Liver (tissue), 9 donors: ENCODE measurements around the gene OOSP4B. TPM values are rescaled to one million over a fixed set of nuclear protein-coding genes. Genes with fewer than 3 reads are reported as not detected.

ENCODE experiments used
- DNase-seq: peaks from one replicate; pipeline ENCODE4 v3.0.0-alpha.2; 2017; ENCODE audit warnings: low spot score
- H3K27ac ChIP-seq, 2 donors: one replicate each; pipeline ENCODE4 v1.7.0; 2013; ENCODE audit warnings: inconsistent platforms in 2 of 2, low read length in 2 of 2, control low read depth in 1 of 2, low read depth in 1 of 2, mild to moderate bottlenecking in 1 of 2
- H3K27me3 ChIP-seq, 4 donors: one replicate each; pipeline versions ENCODE4 v1.6.1 to v1.7.0; 2013; ENCODE audit warnings: low read length in 3 of 4, inconsistent platforms in 1 of 4, mild to moderate bottlenecking in 1 of 4, moderate library complexity in 1 of 4; ENCODE audit not compliant: control insufficient read depth in 4 of 4, insufficient read depth in 4 of 4
- H3K36me3 ChIP-seq, 4 donors: one replicate each; pipeline versions ENCODE4 v1.6.1 to v1.7.0; 2013; ENCODE audit warnings: low read length in 3 of 4, mild to moderate bottlenecking in 3 of 4, low read depth in 1 of 4, moderate library complexity in 1 of 4; ENCODE audit not compliant: control insufficient read depth in 4 of 4, insufficient read depth in 3 of 4
- H3K4me1 ChIP-seq, 4 donors: one replicate each; pipeline versions ENCODE4 v1.6.1 to v1.7.0; 2013; ENCODE audit warnings: low read length in 3 of 4, mild to moderate bottlenecking in 3 of 4, moderate library complexity in 1 of 4; ENCODE audit not compliant: control insufficient read depth in 4 of 4, insufficient read depth in 4 of 4
- H3K4me3 ChIP-seq, 3 donors: one replicate each; pipeline versions ENCODE4 v1.6.1 to v1.7.0; 2013; ENCODE audit warnings: low read length in 3 of 3, control low read depth in 1 of 3, low read depth in 1 of 3, mild to moderate bottlenecking in 1 of 3
- H3K9ac ChIP-seq, 2 donors: one replicate each; pipeline ENCODE4 v1.7.0; 2013; ENCODE audit warnings: low read length in 2 of 2, mild to moderate bottlenecking in 2 of 2, moderate library complexity in 2 of 2, control low read depth in 1 of 2, low read depth in 1 of 2
- H3K9me3 ChIP-seq, 4 donors: one replicate each; pipeline versions ENCODE4 v1.6.1 to v1.7.0; 2013; ENCODE audit warnings: low read length in 3 of 4; ENCODE audit not compliant: control insufficient read depth in 4 of 4
- ATF3 ChIP-seq: IDR thresholded peaks from 2 replicates; pipeline ENCODE4 v1.6.1; 2016; ENCODE audit warnings: antibody characterized with exemption
- EGR1 ChIP-seq, 2 donors: IDR thresholded peaks; 2 replicates each; pipeline ENCODE4 v1.6.1; 2016 to 2018; ENCODE audit warnings: antibody characterized with exemption in 2 of 2, low read depth in 2 of 2
- FOXA2 ChIP-seq: IDR thresholded peaks from 2 replicates; pipeline ENCODE4 v1.6.1; 2016; ENCODE audit warnings: antibody characterized with exemption
- GABPA ChIP-seq, 2 donors: IDR thresholded peaks in 1 of 2; conservative IDR thresholded peaks in 1 of 2; 2 replicates each; pipeline ENCODE4 v1.6.1; 2016; ENCODE audit warnings: antibody characterized with exemption in 2 of 2, mild to moderate bottlenecking in 1 of 2, moderate library complexity in 1 of 2
- HNF4G ChIP-seq: IDR thresholded peaks from 2 replicates; pipeline ENCODE4 v1.6.1; 2016; ENCODE audit warnings: antibody characterized with exemption
- JUND ChIP-seq, 2 donors: IDR thresholded peaks; 2 replicates each; pipeline ENCODE4 v1.6.1; 2016; ENCODE audit warnings: antibody characterized with exemption in 2 of 2
- MAX ChIP-seq: IDR thresholded peaks from 2 replicates; pipeline ENCODE4 v1.6.1; 2016; ENCODE audit warnings: antibody characterized with exemption
- NR2F2 ChIP-seq: IDR thresholded peaks from 2 replicates; pipeline ENCODE4 v1.6.1; 2016; ENCODE audit warnings: antibody characterized with exemption
- REST ChIP-seq: IDR thresholded peaks from 2 replicates; pipeline ENCODE4 v1.6.1; 2016; ENCODE audit warnings: antibody characterized with exemption, mild to moderate bottlenecking
- RXRA ChIP-seq, 2 donors: IDR thresholded peaks; 2 replicates each; pipeline ENCODE4 v1.6.1; 2017 to 2018; ENCODE audit warnings: antibody characterized with exemption in 2 of 2, mild to moderate bottlenecking in 1 of 2
- TAF1 ChIP-seq: conservative IDR thresholded peaks from 2 replicates; pipeline ENCODE4 v1.6.1; 2016; ENCODE audit warnings: antibody characterized with exemption, mild to moderate bottlenecking
- YY1 ChIP-seq: IDR thresholded peaks from 2 replicates; pipeline ENCODE4 v1.6.1; 2016; ENCODE audit warnings: antibody characterized with exemption, mild to moderate bottlenecking
- ZBTB33 ChIP-seq: IDR thresholded peaks from 2 replicates; pipeline ENCODE4 v1.6.1; 2016; ENCODE audit warnings: antibody characterized with exemption
- WGBS: extraction: QIAGEN DNeasy Blood & Tissue Kit; methylation state at CpG from one replicate; pipeline ENCODE4 v1.1.7; 2013; 5-methylcytosine and 5-hydroxymethylcytosine counted together
- polyA plus RNA-seq, 2 donors: library from polyadenylated mRNA; stranded (reverse) in 1 of 2; unstranded in 1 of 2; fragments of 200-250 nt in 1 of 2; fragments of >200 nt in 1 of 2; fragmentation: Nextera tagmentation in 1 of 2; extraction: Ambion mirVana in 1 of 2; gene quantifications; one replicate each; pipeline versions ENCODE4 v1.2.1 to v1.2.3, GENCODE V29; 2013 to 2015
- total RNA-seq, 2 donors: library from RNA; depleted of rRNA; stranded (reverse); fragments of >200 nt; gene quantifications; one replicate each; pipeline ENCODE4 v1.2.3, GENCODE V29; 2014
- TF ChIP-seq, protein P1 (sequence below): fragments of 150-350 bp; IDR thresholded peaks from 2 replicates; pipeline ENCODE4 v1.5.1; 2017; ENCODE audit warnings: improper control_type of control experiment, low read depth, low read length; ENCODE audit not compliant: missing input control
- donor health status: healthy.
- donor health status: healthy.
- donor health status: healthy.
- donor health status: healthy.
- donor health status: healthy.

The OOSP4B gene
- total and polyA plus RNA-seq, 4 donors = not detected

DNA sequence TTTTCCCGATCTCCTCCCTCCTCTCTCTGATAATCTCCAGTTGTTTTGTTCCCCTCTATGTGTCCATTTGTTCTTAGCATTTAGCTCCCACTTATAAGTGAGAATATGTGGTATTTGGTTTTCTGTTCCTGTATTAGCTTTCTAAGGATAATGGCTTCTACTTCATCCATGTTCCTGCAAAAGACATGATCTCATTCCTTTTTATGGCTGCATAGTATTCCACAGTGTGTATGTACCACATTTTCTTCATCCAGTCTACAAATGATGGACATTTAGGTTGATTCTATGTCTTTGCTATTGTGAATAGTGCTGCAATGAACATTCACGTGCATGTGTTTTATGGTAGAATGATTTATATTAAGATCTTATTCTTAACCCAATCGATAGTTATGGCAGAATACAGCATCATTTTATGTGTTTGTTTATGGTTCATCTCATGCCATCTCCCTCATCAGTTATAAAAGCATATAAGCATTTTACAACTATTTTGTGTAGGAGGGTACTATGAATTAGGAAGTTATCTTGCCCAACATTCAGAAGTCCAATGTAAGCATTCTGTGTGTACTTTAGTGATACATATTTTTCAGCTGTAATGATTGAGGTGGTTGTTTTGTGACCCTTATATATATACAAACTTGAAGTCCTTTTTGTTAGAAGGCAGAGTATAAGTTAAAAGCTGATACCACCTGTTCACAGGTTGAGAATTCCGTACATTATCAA lies 42.7 kb downstream of the OOSP4B start (continued):
- TF ChIP-seq ZBTB33 (no peak), EGR1 (IDR thresholded peaks at IDR 0.05; ENCODE audit: low read depth in 2 of 2) (no peak), ATF3 (no peak)

DNA sequence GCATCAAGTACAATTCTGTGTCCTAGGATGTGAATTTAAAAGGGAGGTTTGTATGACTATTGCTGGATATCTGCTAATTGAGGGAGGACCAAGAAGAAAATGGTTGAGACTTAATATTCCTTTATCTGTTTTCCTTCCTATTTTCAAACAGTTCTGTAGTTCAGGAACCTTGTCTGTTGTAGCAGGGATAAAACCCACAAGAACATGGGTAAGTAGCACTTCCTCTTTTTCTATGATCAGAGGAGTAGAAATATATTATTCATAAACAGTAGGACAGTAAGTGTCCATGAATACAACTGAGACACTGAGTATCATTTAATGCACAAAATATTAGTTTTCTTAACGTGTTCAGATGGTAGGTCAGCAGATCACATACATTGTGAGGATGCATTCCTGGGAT lies 47.1 kb downstream of the OOSP4B start:
- H3K27ac ChIP-seq = no peak overlapping the region
- H3K27me3 ChIP-seq = no peaks in the 10 kb centered on the region
- no peaks in the 10 kb centered on the region for H3K36me3 ChIP-seq
- H3K9me3 ChIP-seq = no peaks in the 10 kb centered on the region
- no peak for TF ChIP-seq EGR1 (IDR thresholded peaks at IDR 0.05; ENCODE audit: low read depth in 2 of 2)
- TF ChIP-seq GABPA (IDR thresholded peaks at IDR 0.05 in 1 of 2, conservative IDR thresholded peaks at IDR 0.05 in 1 of 2) = no peak
- no peak for TF ChIP-seq FOXA2
- TF ChIP-seq TAF1 = no peak
- TF ChIP-seq ZBTB33 = no peak
- TF ChIP-seq REST = no peak
- TF ChIP-seq RXRA (IDR thresholded peaks at IDR 0.05) = no peak
- no peak overlapping the region for H3K4me3 ChIP-seq
- 72% methylated on average over 1 of the region's 1 CpG for WGBS
- no peak for DNase-seq
- no peaks in the 10 kb centered on the region for H3K4me1 ChIP-seq
- H3K9ac ChIP-seq = no peak overlapping the region

- Histone ChIP-seq H3K4me3 (no peak overlapping the region), H3K4me1 (no peaks in the 10 kb centered on the region), H3K27me3 (no peaks in the 10 kb centered on the region), H3K27ac (no peak overlapping the region), H3K9ac (no peak overlapping the region), H3K36me3 (no peaks in the 10 kb centered on the region), H3K9me3 (no peaks in the 10 kb centered on the region)
- 80% methylated on average over 1 of the region's 1 CpG for WGBS
- DNase-seq = no peak
- TF ChIP-seq YY1 = no peak
- no peak for TF ChIP-seq GABPA (IDR thresholded peaks at IDR 0.05 in 1 of 2, conservative IDR thresholded peaks at IDR 0.05 in 1 of 2)
- TF ChIP-seq JUND (IDR thresholded peaks at IDR 0.05) = no peak
- TF ChIP-seq ZBTB33 = no peak
- no peak for TF ChIP-seq RXRA (IDR thresholded peaks at IDR 0.05)
- no peak for TF ChIP-seq EGR1 (IDR thresholded peaks at IDR 0.05; ENCODE audit: low read depth in 2 of 2)
- TF ChIP-seq NR2F2 = no peak
- no peak for TF ChIP-seq HNF4G
- no peak for TF ChIP-seq TAF1
- TF ChIP-seq MAX = no peak
- TF ChIP-seq, protein P1, sequence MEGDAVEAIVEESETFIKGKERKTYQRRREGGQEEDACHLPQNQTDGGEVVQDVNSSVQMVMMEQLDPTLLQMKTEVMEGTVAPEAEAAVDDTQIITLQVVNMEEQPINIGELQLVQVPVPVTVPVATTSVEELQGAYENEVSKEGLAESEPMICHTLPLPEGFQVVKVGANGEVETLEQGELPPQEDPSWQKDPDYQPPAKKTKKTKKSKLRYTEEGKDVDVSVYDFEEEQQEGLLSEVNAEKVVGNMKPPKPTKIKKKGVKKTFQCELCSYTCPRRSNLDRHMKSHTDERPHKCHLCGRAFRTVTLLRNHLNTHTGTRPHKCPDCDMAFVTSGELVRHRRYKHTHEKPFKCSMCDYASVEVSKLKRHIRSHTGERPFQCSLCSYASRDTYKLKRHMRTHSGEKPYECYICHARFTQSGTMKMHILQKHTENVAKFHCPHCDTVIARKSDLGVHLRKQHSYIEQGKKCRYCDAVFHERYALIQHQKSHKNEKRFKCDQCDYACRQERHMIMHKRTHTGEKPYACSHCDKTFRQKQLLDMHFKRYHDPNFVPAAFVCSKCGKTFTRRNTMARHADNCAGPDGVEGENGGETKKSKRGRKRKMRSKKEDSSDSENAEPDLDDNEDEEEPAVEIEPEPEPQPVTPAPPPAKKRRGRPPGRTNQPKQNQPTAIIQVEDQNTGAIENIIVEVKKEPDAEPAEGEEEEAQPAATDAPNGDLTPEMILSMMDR = no peak
- no peak for TF ChIP-seq FOXA2
- TF ChIP-seq ATF3 = no peak
Observed at GRCh38 chr11:60065801-60066200, 48.8 kb downstream of the OOSP4B start.
